Psoas muscle (tissue), 8 donors: ENCODE data around the gene PLLP. TPM values are rescaled to one million over a fixed set of nuclear protein-coding genes. Genes with fewer than 3 reads are reported as not detected.
A peak's percentile ranks its signal among the peaks of the same experiment; 100 is the strongest.
"Not testable (repeated sequence)": the region's sequence is repeated elsewhere in the genome, so short reads cannot be mapped to it uniquely, and the experiment has no call there.

Experiments
- ATAC-seq, 4 donors: fragments of 200-7000 bp; cut with Tn5 transposase; one replicate each; pipeline ENCODE4 v1.9.1; 2020; ENCODE audit warnings: moderate library complexity in 3 of 4, mild to moderate bottlenecking in 2 of 4
- DNase-seq, 2 donors: peaks; one replicate each; pipeline ENCODE4 v3.0.0-alpha.2; 2020
- H3K27ac ChIP-seq: fragments of 200-600 bp; one replicate; pipeline ENCODE4 v1.8.0; 2022
- H3K27me3 ChIP-seq, 3 donors: fragments of 200-600 bp in 1 of 3; one replicate each; pipeline versions ENCODE4 v1.6.1 to v1.8.0; 2013 to 2022; ENCODE audit warnings: low read length in 2 of 3, mild to moderate bottlenecking in 2 of 3, moderate library complexity in 1 of 3; ENCODE audit not compliant: insufficient read depth in 3 of 3
- H3K36me3 ChIP-seq, 2 donors: fragments of 200-600 bp in 1 of 2; one replicate each; pipeline versions ENCODE4 v1.6.1 to v1.8.0; 2013 to 2022; ENCODE audit warnings: low read depth in 1 of 2, mild to moderate bottlenecking in 1 of 2, moderate library complexity in 1 of 2; ENCODE audit not compliant: insufficient read depth in 1 of 2
- H3K4me1 ChIP-seq: fragments of 200-600 bp; one replicate; pipeline ENCODE4 v1.8.0; 2022
- H3K4me3 ChIP-seq: fragments of 200-600 bp; one replicate; pipeline ENCODE4 v1.8.0; 2022; ENCODE audit warnings: mild to moderate bottlenecking
- H3K9me3 ChIP-seq: fragments of 200-600 bp; one replicate; pipeline ENCODE4 v1.8.0; 2022
- WGBS, 3 donors: extraction: QIAGEN DNeasy Blood & Tissue Kit; methylation state at CpG; one replicate each; pipeline versions ENCODE4 v1.1.6 to v1.1.7; 2013; 5-methylcytosine and 5-hydroxymethylcytosine counted together
- intact Hi-C, 2 donors: fragments of 100-400 bp; cut with DNase I; formaldehyde crosslinking; loops; one replicate each; pipeline versions ENCODE4 v1.11.0 to v1.14.2; 2022
- polyA plus RNA-seq, 3 donors: library from polyadenylated mRNA; stranded (reverse); fragments of 200-250 nt; gene quantifications; one replicate each; pipeline ENCODE4 v1.2.3, GENCODE V29; 2013
- total RNA-seq, 4 donors: library from RNA; stranded (reverse); fragmentation: NEBNext Ultra II Directional in 2 of 4; extraction: Animal tissue kit (Norgen Biotek cat#: 25700) in 2 of 4; gene quantifications; one replicate each; pipeline versions ENCODE4 v1.2.1 to v1.2.4, GENCODE V29; 2021 to 2023
- TF ChIP-seq, protein P1 (sequence below): fragments of 200-600 bp; IDR thresholded peaks from one replicate; pipeline ENCODE4 v1.8.0; 2022; ENCODE audit warnings: antibody characterized with exemption
- donor health status: healthy with polysubstance abuse.
- donor health status: DM: no; HTN: no; CAD: no; lungs with moderate emphysema.
- donor health status: Bipolar disorder and iron deficiency.
- donor health status: healthy.
- donor health status: DM: yes; HTN: yes; CAD: no.
- donor health status: DM: no; HTN: no; CAD: no.
- donor health status: DM: no; HTN: no; CAD: no.
- donor health status: DM: yes; HTN: yes; CAD: no.

Gene PLLP
- total and polyA plus RNA-seq, 7 donors: 0.39 to 3.1 (median 2.0) TPM

DNA sequence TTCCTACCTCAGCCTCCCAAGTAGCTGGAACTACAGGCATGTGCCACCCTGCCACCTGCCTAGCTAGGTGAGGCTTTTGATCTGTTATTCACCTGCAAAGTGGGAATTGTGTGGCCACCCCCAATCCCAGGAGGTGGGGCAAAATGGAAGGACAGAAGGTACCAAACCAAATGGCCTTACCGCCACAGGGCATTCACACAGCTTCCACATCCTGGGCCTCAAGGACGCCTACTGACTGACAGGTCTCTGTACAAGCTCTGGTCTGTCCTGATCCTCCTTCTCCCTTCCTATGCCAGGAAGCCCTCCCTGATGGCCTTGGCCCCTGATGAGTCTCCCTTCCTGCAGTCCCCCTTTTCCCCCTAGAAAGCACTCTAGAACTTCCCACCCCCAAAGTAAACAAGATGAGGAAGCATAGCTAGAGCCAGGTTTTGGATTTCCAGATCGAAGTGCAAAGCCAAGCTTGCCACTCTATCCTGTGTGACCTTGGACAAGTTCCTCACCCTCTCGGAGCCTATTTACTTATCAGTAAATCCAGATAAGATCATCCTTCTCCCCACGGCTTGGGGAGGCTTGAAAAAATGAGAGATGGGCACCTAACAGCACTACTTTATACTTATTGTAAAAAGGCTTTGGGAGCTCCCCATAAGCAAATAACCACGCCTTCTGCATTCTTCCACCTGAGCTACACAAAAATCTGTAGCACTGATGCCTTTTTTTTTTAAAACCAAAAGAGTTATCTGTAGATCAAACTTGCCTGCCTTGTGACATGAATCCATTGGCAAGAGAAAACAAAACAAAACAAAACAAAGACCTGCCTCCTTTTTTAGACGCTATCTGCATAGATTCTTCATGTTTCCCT, 4.5 kb downstream of the PLLP start:
- 59 to 70% (median 66%) methylated on average over 7 of the region's 7 CpGs for WGBS, 3 donors
- no peak for DNase-seq

DNA sequence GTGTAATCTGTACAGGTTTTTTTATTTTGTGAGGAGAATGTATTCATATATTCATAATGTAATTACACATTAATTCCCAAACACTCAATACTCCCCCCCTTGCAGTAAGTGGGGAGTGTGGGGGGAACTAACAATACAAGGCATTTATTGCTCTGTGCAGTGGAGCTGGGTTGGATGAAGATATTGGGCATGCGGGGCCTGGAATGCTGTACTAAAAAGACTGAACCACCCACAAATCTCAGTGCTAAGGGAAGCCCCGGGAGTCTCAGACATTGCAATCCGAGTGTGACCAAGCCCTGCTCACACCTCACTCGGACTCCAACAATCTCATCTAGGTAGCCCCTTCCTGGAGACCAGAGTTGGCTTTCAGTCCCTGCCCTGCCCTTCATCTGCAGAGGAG, 6.0 kb downstream of the PLLP start:
- WGBS, 3 donors: 67 to 75% (median 74%) methylated on average over 4 of the region's 4 CpGs

More for the DNA sequence above, 4.5 kb downstream of the PLLP start:
- Histone ChIP-seq H3K9me3 (no peaks in the 10 kb centered on the region), H3K27ac (no peak overlapping the region), H3K27me3 (peaks cover 0 to 22% (median 8%) of the 10 kb centered on the region in 3 donors), H3K36me3 (no peaks in the 10 kb centered on the region), H3K4me3 (no peak overlapping the region), H3K4me1 (peaks cover 8% of the 10 kb centered on the region)
- intact Hi-C loops: no loop called here
- no peak for ATAC-seq
- TF ChIP-seq, protein P1, sequence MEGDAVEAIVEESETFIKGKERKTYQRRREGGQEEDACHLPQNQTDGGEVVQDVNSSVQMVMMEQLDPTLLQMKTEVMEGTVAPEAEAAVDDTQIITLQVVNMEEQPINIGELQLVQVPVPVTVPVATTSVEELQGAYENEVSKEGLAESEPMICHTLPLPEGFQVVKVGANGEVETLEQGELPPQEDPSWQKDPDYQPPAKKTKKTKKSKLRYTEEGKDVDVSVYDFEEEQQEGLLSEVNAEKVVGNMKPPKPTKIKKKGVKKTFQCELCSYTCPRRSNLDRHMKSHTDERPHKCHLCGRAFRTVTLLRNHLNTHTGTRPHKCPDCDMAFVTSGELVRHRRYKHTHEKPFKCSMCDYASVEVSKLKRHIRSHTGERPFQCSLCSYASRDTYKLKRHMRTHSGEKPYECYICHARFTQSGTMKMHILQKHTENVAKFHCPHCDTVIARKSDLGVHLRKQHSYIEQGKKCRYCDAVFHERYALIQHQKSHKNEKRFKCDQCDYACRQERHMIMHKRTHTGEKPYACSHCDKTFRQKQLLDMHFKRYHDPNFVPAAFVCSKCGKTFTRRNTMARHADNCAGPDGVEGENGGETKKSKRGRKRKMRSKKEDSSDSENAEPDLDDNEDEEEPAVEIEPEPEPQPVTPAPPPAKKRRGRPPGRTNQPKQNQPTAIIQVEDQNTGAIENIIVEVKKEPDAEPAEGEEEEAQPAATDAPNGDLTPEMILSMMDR: no peak

DNA sequence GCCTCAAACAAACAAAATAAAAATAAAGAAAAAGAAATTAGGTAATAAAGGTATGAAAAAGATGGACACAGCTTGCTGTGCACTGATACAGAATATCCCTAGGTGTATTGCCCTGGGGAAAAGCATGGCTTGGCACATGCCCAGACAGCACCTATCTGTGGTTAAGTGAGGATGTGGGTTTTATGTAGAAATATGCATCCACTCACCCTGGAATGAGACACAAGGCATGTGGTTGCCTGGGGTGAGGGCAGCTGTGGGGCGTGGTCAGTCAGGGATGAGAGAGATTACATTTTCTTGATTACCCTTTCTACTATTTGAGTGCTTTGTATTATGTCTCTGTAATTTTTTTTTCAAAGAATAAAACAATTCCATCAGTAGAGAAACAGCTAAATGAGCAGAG, 6.9 kb downstream of the PLLP start:
- intact Hi-C loops: no loop called here
- Histone ChIP-seq H3K27ac (no peak overlapping the region), H3K4me3 (no peak overlapping the region), H3K4me1 (no peaks in the 10 kb centered on the region), H3K27me3 (peaks cover 0 to 2% (median 0%) of the 10 kb centered on the region in 3 donors), H3K9me3 (no peaks in the 10 kb centered on the region), H3K36me3 (no peaks in the 10 kb centered on the region)
- DNase-seq (no peak), ATAC-seq (no peak)
- 69 to 71% (median 69%) methylated on average over 1 of the region's 1 CpG for WGBS, 3 donors
- TF ChIP-seq, protein P1: no peak

More for the DNA sequence above, 6.0 kb downstream of the PLLP start:
- TF ChIP-seq, protein P1: no peak
- ATAC-seq (no peak), DNase-seq (no peak)
- Histone ChIP-seq H3K9me3 (no peaks in the 10 kb centered on the region), H3K4me1 (no peaks in the 10 kb centered on the region), H3K36me3 (no peaks in the 10 kb centered on the region), H3K4me3 (no peak overlapping the region), H3K27me3 (peaks cover 0 to 9% (median 0%) of the 10 kb centered on the region in 3 donors), H3K27ac (no peak overlapping the region)
- intact Hi-C loops: no loop called here

DNA sequence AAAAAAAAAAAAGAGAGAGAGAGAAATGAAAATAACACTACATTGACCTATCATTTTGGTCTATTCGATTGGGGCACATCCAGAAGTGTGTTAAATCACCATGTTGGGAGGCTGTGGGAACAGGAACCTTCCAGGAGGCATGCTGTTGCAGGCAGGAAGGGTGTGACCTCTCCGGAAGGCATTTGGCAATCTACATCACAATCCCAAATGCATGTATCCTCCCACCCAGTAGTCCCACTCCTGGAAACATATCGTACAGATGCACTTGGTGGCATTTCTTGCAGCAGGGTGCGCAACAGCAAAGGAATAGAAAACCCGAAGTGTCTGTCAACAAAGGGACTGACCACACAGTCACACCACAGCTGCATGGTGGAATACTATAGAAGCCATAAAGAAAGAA, 7.9 kb downstream of the PLLP start:
- TF ChIP-seq, protein P1: no peak
- intact Hi-C loops: no loop called here

DNA sequence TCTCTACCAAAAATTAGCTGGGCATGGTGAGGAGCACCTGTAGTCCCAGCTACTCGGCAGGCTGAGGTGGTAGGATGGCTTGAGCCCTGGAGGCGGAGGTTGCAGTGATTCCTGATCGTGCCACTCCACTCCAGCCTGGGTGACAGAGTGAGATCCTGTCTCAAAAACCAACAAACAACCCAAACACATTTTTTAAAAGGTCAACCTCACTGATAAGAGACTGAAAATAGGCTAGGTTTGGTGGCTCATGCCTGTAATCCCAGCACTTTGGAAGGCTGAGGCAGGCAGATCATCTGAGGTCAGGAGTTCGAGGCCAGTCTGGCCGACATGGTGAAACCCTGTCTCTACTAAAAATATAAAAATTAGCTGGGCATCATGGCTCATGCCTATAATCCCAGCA, 8.5 kb downstream of the PLLP start:
- not testable (repeated sequence) for H3K27ac ChIP-seq

More for the DNA sequence above, 7.9 kb downstream of the PLLP start:
- Histone ChIP-seq H3K27ac (no peak overlapping the region), H3K4me3 (no peak overlapping the region), H3K27me3 (no peaks in the 10 kb centered on the region), H3K4me1 (no peaks in the 10 kb centered on the region), H3K9me3 (no peaks in the 10 kb centered on the region), H3K36me3 (no peaks in the 10 kb centered on the region)
- ATAC-seq: peak in 2 of 4 donors; percentile 33 to 45
- no peak for DNase-seq
- WGBS, 3 donors: 47 to 54% (median 49%) methylated on average over 5 of the region's 5 CpGs

More for the DNA sequence above, 8.5 kb downstream of the PLLP start:
- H3K9me3 ChIP-seq, H3K36me3 ChIP-seq, DNase-seq, H3K27me3 ChIP-seq, ATAC-seq, intact Hi-C loops, H3K4me1 ChIP-seq, H3K4me3 ChIP-seq: not testable (repeated sequence)
- 62 to 75% (median 74%) methylated on average over 5 of the region's 5 CpGs for WGBS, 3 donors
